SU-DHL-6 (cell line): ENCODE measurements around the gene EYS.

Source experiments
- H2AFZ ChIP-seq: fragments of 200-600 bp; sonication (generic); 2 replicates; pipeline ENCODE4 v1.6.1; 2014; ENCODE audit warnings: low read depth, mild to moderate bottlenecking, moderate library complexity, mixed read lengths, antibody characterized with exemption, low read length; ENCODE audit not compliant: severe bottlenecking
- H3F3A ChIP-seq: fragments of 200-600 bp; shearing (Covaris generic); 2 replicates; pipeline ENCODE4 v1.6.0; 2016; ENCODE audit warnings: antibody characterized with exemption, mild to moderate bottlenecking; ENCODE audit not compliant: insufficient read depth
- H3K27ac ChIP-seq: fragments of 200-600 bp; sonication (generic); 2 replicates; pipeline ENCODE4 v1.5.1; 2016; ENCODE audit warnings: low read depth, mild to moderate bottlenecking, low read length, moderate library complexity, mixed read lengths
- H3K27me3 ChIP-seq: fragments of 200-600 bp; sonication (generic), shearing (Covaris generic); 2 replicates; pipeline ENCODE4 v1.6.0; 2014; ENCODE audit warnings: mild to moderate bottlenecking, low read length
- H3K36me3 ChIP-seq: fragments of 200-600 bp; sonication (generic); 2 replicates; pipeline ENCODE4 v1.6.1; 2014; ENCODE audit warnings: mild to moderate bottlenecking, low read length, mixed read lengths
- H3K4me2 ChIP-seq: fragments of 300-600, 200-600 bp; shearing (Covaris generic), sonication (generic); 2 replicates; pipeline ENCODE4 v1.6.0; 2014; ENCODE audit warnings: low read length, low read depth, mild to moderate bottlenecking; ENCODE audit not compliant: poor library complexity, severe bottlenecking
- H3K4me3 ChIP-seq: fragments of 200-600 bp; sonication (generic); 2 replicates; pipeline ENCODE4 v1.5.1; 2014; ENCODE audit warnings: antibody characterized with exemption, low read length, mild to moderate bottlenecking, mixed read lengths; ENCODE audit not compliant: insufficient read depth, poor library complexity, severe bottlenecking
- H3K79me2 ChIP-seq: fragments of 200-600 bp; sonication (generic); 2 replicates; pipeline ENCODE4 v1.6.1; 2014; ENCODE audit warnings: mild to moderate bottlenecking, low read length, moderate library complexity; ENCODE audit not compliant: insufficient read depth
- H3K9ac ChIP-seq: fragments of 200-600 bp; sonication (generic); 2 replicates; pipeline ENCODE4 v1.7.0; 2014; ENCODE audit warnings: mild to moderate bottlenecking, low read length
- H3K9me2 ChIP-seq: fragments of 200-600 bp; sonication (generic); replicated peaks from 2 replicates; pipeline ENCODE4 v1.6.1; 2014; ENCODE audit warnings: low read length; ENCODE audit not compliant: insufficient read depth
- H3K9me3 ChIP-seq: fragments of 200-600 bp; sonication (generic); 2 replicates; pipeline ENCODE4 v1.6.1; 2014; ENCODE audit warnings: low read length, mixed read lengths; ENCODE audit not compliant: insufficient read depth
- H4K20me1 ChIP-seq: fragments of 200-600 bp; sonication (generic); 2 replicates; pipeline ENCODE4 v1.6.1; 2014; ENCODE audit warnings: low read depth, mild to moderate bottlenecking, antibody characterized with exemption, low read length, moderate library complexity, mixed read lengths
- EZH2phosphoT487 ChIP-seq: fragments of 200-600 bp; sonication (generic), shearing (Covaris generic); conservative IDR thresholded peaks from 2 replicates; pipeline ENCODE4 v1.6.1; 2018; ENCODE audit warnings: mild to moderate bottlenecking, antibody characterized with exemption, low read length, moderate library complexity, mixed read lengths
- TF ChIP-seq, protein P1 (sequence below): fragments of 200-600 bp; sonication (generic); IDR thresholded peaks from one replicate; pipeline ENCODE4 v1.5.1; 2017; ENCODE audit warnings: antibody characterized with exemption, mild to moderate bottlenecking, low read length, moderate library complexity; ENCODE audit not compliant: insufficient read depth, poor library complexity, severe bottlenecking

The EYS gene

DNA sequence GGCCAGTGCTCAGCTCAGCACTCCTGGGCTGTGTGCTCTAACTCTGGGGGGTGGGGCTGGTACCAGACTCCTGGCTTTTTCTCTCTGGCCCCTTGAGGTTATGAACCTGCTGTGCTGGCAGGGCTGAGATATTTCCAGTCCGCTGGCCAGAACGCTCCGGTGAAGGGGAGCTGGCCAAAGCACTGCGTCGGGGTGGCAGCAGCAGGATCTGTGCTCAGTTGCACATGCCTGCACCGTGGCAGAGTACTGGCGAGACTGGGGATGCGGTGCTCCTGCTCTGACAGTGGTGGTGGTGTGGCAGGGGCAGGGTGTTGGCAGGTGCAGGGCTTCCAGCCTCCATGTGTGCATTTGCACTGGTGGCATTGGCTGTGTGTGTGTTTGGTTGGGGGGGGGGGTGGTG, 1697.0 kb downstream of the EYS start:
- no peak overlapping the region for H3K4me3 ChIP-seq
- H3K36me3 ChIP-seq, result no peaks in the 10 kb centered on the region
- H3K27me3 ChIP-seq, result no peaks in the 10 kb centered on the region
- TF ChIP-seq, protein P1, sequence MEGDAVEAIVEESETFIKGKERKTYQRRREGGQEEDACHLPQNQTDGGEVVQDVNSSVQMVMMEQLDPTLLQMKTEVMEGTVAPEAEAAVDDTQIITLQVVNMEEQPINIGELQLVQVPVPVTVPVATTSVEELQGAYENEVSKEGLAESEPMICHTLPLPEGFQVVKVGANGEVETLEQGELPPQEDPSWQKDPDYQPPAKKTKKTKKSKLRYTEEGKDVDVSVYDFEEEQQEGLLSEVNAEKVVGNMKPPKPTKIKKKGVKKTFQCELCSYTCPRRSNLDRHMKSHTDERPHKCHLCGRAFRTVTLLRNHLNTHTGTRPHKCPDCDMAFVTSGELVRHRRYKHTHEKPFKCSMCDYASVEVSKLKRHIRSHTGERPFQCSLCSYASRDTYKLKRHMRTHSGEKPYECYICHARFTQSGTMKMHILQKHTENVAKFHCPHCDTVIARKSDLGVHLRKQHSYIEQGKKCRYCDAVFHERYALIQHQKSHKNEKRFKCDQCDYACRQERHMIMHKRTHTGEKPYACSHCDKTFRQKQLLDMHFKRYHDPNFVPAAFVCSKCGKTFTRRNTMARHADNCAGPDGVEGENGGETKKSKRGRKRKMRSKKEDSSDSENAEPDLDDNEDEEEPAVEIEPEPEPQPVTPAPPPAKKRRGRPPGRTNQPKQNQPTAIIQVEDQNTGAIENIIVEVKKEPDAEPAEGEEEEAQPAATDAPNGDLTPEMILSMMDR, result no peak
- no peak for TF ChIP-seq EZH2phosphoT487
- no peaks in the 10 kb centered on the region for H3K79me2 ChIP-seq
- no peaks in the 10 kb centered on the region for H3F3A ChIP-seq
- H3K9ac ChIP-seq, result no peak overlapping the region
- no peaks in the 10 kb centered on the region for H3K9me2 ChIP-seq
- H3K4me2 ChIP-seq, result no peak overlapping the region
- no peak overlapping the region for H2AFZ ChIP-seq
- H3K27ac ChIP-seq, result no peak overlapping the region
- H4K20me1 ChIP-seq, result no peaks in the 10 kb centered on the region
- no peaks in the 10 kb centered on the region for H3K9me3 ChIP-seq

GRCh38 chr6:64006246-64006645, 1700.8 kb downstream of the EYS start:
- no peak overlapping the region for H2AFZ ChIP-seq
- H3F3A ChIP-seq, result no peaks in the 10 kb centered on the region
- no peak overlapping the region for H3K27ac ChIP-seq
- H3K4me3 ChIP-seq, result no peak overlapping the region
- H3K9ac ChIP-seq, result no peak overlapping the region
- no peaks in the 10 kb centered on the region for H3K79me2 ChIP-seq
- H3K4me2 ChIP-seq, result no peak overlapping the region
- no peaks in the 10 kb centered on the region for H3K27me3 ChIP-seq
- H3K36me3 ChIP-seq, result no peaks in the 10 kb centered on the region
- no peaks in the 10 kb centered on the region for H4K20me1 ChIP-seq
- no peaks in the 10 kb centered on the region for H3K9me2 ChIP-seq
- TF ChIP-seq, protein P1, result no peak
- TF ChIP-seq EZH2phosphoT487, result no peak
- no peaks in the 10 kb centered on the region for H3K9me3 ChIP-seq

DNA sequence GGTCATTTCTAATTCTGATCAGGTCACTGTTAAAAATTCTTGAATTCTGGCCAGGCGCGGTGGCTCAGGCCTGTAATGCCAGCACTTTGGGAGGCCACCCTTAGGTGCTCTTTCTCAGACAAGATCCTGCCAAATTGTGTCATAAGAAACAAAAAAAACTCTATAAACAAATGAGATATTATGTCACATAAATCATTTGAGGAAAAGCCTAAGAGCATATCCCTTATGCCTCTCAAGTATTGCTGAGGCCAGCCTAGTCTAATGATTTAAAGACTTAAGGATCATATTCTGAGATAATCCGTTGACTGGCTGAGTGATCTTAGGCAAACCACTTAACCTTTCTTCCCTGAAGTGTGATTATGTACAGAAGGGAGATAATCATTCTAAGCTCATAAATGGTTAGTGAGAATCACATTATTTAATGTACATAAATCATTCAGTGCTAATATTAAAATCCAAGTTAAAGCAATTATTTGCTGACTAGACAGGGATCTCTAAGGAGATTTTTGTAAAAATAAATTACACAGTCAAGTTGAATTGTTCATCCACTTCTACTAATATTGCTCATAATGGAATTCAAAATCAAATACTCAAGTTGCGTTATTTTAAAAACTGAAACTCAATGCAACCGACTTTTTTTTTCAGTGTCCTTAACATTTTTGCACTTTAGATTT, 1706.1 kb downstream of the EYS start:
- H3K9me2 ChIP-seq, result no peaks in the 10 kb centered on the region
- no peaks in the 10 kb centered on the region for H3K27me3 ChIP-seq
- TF ChIP-seq, protein P1, result no peak
- no peak for TF ChIP-seq EZH2phosphoT487
- no peaks in the 10 kb centered on the region for H3K36me3 ChIP-seq
- H3F3A ChIP-seq, result no peaks in the 10 kb centered on the region
- H3K79me2 ChIP-seq, result no peaks in the 10 kb centered on the region
- H2AFZ ChIP-seq, result no peak overlapping the region
- no peaks in the 10 kb centered on the region for H4K20me1 ChIP-seq
- no peak overlapping the region for H3K4me3 ChIP-seq
- no peak overlapping the region for H3K9ac ChIP-seq
- H3K9me3 ChIP-seq, result no peaks in the 10 kb centered on the region
- no peak overlapping the region for H3K27ac ChIP-seq
- no peak overlapping the region for H3K4me2 ChIP-seq
